ENCODE results near the gene IL12RB1.
A peak's percentile ranks its signal among the peaks of the same experiment; 100 is the strongest.

DNA sequence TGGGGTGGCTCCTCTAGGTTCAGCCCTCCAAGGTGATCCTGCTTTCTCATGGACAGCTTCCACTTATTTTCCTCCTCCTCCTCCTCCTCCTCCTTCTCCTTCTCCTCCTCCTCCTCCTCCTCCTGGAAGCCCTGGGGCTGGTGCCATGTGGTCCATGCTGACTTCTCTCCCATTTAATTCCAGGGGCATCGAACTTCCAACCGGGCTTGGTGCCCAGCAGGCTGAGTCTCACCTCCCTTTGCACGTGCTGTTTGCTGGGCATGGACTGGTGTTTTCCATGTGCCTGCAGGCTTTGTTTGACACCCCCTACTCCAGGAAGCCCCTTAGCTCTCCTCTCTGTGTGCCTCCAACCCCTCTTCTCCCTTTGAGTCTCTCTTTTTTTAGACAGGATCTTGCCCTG is 14.5 kb upstream of the IL12RB1 start:
- TF ChIP-seq, protein P1, sequence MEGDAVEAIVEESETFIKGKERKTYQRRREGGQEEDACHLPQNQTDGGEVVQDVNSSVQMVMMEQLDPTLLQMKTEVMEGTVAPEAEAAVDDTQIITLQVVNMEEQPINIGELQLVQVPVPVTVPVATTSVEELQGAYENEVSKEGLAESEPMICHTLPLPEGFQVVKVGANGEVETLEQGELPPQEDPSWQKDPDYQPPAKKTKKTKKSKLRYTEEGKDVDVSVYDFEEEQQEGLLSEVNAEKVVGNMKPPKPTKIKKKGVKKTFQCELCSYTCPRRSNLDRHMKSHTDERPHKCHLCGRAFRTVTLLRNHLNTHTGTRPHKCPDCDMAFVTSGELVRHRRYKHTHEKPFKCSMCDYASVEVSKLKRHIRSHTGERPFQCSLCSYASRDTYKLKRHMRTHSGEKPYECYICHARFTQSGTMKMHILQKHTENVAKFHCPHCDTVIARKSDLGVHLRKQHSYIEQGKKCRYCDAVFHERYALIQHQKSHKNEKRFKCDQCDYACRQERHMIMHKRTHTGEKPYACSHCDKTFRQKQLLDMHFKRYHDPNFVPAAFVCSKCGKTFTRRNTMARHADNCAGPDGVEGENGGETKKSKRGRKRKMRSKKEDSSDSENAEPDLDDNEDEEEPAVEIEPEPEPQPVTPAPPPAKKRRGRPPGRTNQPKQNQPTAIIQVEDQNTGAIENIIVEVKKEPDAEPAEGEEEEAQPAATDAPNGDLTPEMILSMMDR (IDR thresholded peaks at IDR 0.05; ENCODE audit: low read depth, low read length, poor library complexity, severe bottlenecking), result peak; percentile 8
- no peak for TF ChIP-seq EZH2phosphoT487 (IDR thresholded peaks at IDR 0.05; ENCODE audit: borderline replicate concordance, low read length)
